GM19452 (cell line): Measurements from ENCODE around the gene TBX2.

Source experiments
- ATAC-seq: cut with Tn5 transposase; IDR thresholded peaks from one replicate; pipeline ENCODE4 v1.9.1; 2021; ENCODE audit not compliant: unreplicated experiment

TBX2 gene

GRCh38 chr17:61452301-61453290, 53.0 kb downstream of the TBX2 start, which contains the start of gene TBX4:
TSS of gene TBX4 (plus strand) at chr17:61452422. CDS start at chr17:61456491, 4,069 bp downstream.
- no peak for ATAC-seq

GRCh38 chr17:61453566-61454380, 54.1 kb downstream of the TBX2 start:
- ATAC-seq = no peak

- ATAC-seq = no peak
These were observed 55.0 kb downstream of the TBX2 start for GRCh38 chr17:61454381-61455323.

GRCh38 chr17:61455324-61456060, 55.8 kb downstream of the TBX2 start:
- ATAC-seq = no peak

GRCh38 chr17:61456061-61456681, 56.5 kb downstream of the TBX2 start:
- no peak for ATAC-seq

- ATAC-seq = no peak
These were observed 57.1 kb downstream of the TBX2 start for GRCh38 chr17:61456688-61457225.

- ATAC-seq = no peak
These were observed 57.8 kb downstream of the TBX2 start for GRCh38 chr17:61457226-61457983.

GRCh38 chr17:61458000-61458399, 58.4 kb downstream of the TBX2 start:
- ATAC-seq = no peak

- no peak for ATAC-seq
These were observed 58.9 kb downstream of the TBX2 start for GRCh38 chr17:61458421-61459141.
